ENCODE results near the gene CEMIP. TPM values are rescaled to one million over a fixed set of nuclear protein-coding genes. Genes with fewer than 3 reads are reported as not detected.

Gene CEMIP
- total and polyA plus RNA-seq, 2 experiments from 2014 or later = 2.3 to 4.4 TPM

- no peaks in the 10 kb centered on the region for H3K9me2 ChIP-seq (replicated peaks; ENCODE audit: insufficient read depth)
- no peak overlapping the region for H2AFZ ChIP-seq
- H3K79me2 ChIP-seq = no peaks in the 10 kb centered on the region
- DNase-seq (ENCODE audit: low spot score) = peak; percentile 46
- H3K27me3 ChIP-seq = no peaks in the 10 kb centered on the region
- no peaks in the 10 kb centered on the region for H3K4me1 ChIP-seq (ENCODE audit: insufficient read depth)
- H3K27ac ChIP-seq = no peak overlapping the region
- H4K20me1 ChIP-seq (ENCODE audit: insufficient read depth, poor library complexity, severe bottlenecking) = no peaks in the 10 kb centered on the region
- no peaks in the 10 kb centered on the region for H3K36me3 ChIP-seq (replicated peaks; ENCODE audit: insufficient read depth, low read depth)
- H3K9me3 ChIP-seq (ENCODE audit: low read depth) = no peaks in the 10 kb centered on the region
- 30% methylated on average over 3 of the region's 3 CpGs for WGBS (ENCODE audit: low lambda C conversion rate, missing lambda C conversion rate)
- H3K4me2 ChIP-seq = no peak overlapping the region
- no peak for TF ChIP-seq CTCF (IDR thresholded peaks at IDR 0.05; ENCODE audit: poor library complexity)
- no peak overlapping the region for H3K4me3 ChIP-seq
These were observed 188.3 kb downstream of the CEMIP start for GRCh38 chr15:80967451-80967850.

GRCh38 chr15:80967991-80968510, 188.9 kb downstream of the CEMIP start:
- 93% methylated on average over 4 of the region's 4 CpGs for WGBS (ENCODE audit: low lambda C conversion rate, missing lambda C conversion rate)
- Histone ChIP-seq H3K79me2 (no peaks in the 10 kb centered on the region), H3K4me1 (ENCODE audit: insufficient read depth) (no peaks in the 10 kb centered on the region), H3K4me2 (no peak overlapping the region), H2AFZ (no peak overlapping the region), H3K27me3 (no peaks in the 10 kb centered on the region), H3K4me3 (no peak overlapping the region), H3K9me2 (replicated peaks; ENCODE audit: insufficient read depth) (no peaks in the 10 kb centered on the region), H3K36me3 (replicated peaks; ENCODE audit: insufficient read depth, low read depth) (no peaks in the 10 kb centered on the region), H3K27ac (no peak overlapping the region), H4K20me1 (ENCODE audit: insufficient read depth, poor library complexity, severe bottlenecking) (no peaks in the 10 kb centered on the region), H3K9me3 (ENCODE audit: low read depth) (no peaks in the 10 kb centered on the region)
- no peak for TF ChIP-seq EZH2phosphoT487 (IDR thresholded peaks at IDR 0.05; ENCODE audit: low read depth, severe bottlenecking, unreplicated experiment)
- no peak for TF ChIP-seq CTCF (IDR thresholded peaks at IDR 0.05; ENCODE audit: poor library complexity)
- TF ChIP-seq EZH2 (IDR thresholded peaks at IDR 0.05; ENCODE audit: borderline replicate concordance) = no peak
- DNase-seq (ENCODE audit: low spot score) = no peak

GRCh38 chr15:80969316-80969715, 190.1 kb downstream of the CEMIP start:
- Histone ChIP-seq H3K27ac (no peak overlapping the region), H4K20me1 (ENCODE audit: insufficient read depth, poor library complexity, severe bottlenecking) (no peaks in the 10 kb centered on the region), H3K4me1 (ENCODE audit: insufficient read depth) (no peaks in the 10 kb centered on the region), H3K36me3 (replicated peaks; ENCODE audit: insufficient read depth, low read depth) (no peaks in the 10 kb centered on the region), H3K79me2 (peaks cover 2% of the 10 kb centered on the region), H3K4me3 (no peak overlapping the region), H2AFZ (no peak overlapping the region), H3K4me2 (no peak overlapping the region), H3K9me2 (replicated peaks; ENCODE audit: insufficient read depth) (no peaks in the 10 kb centered on the region), H3K9me3 (ENCODE audit: low read depth) (no peaks in the 10 kb centered on the region), H3K27me3 (no peaks in the 10 kb centered on the region)
- no peak for TF ChIP-seq EZH2phosphoT487 (IDR thresholded peaks at IDR 0.05; ENCODE audit: low read depth, severe bottlenecking, unreplicated experiment)
- TF ChIP-seq CTCF (IDR thresholded peaks at IDR 0.05; ENCODE audit: poor library complexity) = no peak
- TF ChIP-seq EZH2 (IDR thresholded peaks at IDR 0.05; ENCODE audit: borderline replicate concordance) = no peak
- 97% methylated on average over 7 of the region's 7 CpGs for WGBS (ENCODE audit: low lambda C conversion rate, missing lambda C conversion rate)
- DNase-seq (ENCODE audit: low spot score) = no peak
